Skeletal muscle cell (primary cell): ENCODE measurements around the gene NNMT.

ENCODE experiments used
- DNase-seq: peaks from one replicate; pipeline ENCODE4 v3.0.0-alpha.2; 2010; ENCODE audit warnings: low read depth
- H3K4me3 ChIP-seq: 2 replicates; pipeline ENCODE4 v1.5.1; 2011; ENCODE audit warnings: low read depth, mild to moderate bottlenecking, control low read depth, low read length, moderate library complexity

Gene NNMT

DNA sequence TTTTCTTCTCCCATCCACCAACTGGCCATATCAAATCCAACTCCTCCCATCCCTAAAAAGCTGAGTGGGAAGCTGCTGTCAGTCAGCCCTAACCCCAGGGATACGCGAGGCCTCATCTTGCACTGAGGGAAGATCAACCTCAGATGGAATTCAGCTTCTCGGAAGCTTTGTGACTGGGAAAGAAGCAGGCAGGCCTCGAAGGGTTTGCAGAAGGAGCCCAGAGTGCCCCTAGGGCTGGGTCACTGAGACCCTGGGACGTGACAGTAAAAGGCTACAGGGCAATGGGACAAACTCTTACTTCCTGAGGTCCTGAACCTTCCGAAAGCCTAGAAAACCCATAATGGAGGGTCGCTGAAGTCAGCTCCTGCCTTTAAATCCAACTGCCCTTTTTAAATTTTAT is 34.4 kb upstream of the NNMT start:
- H3K4me3 ChIP-seq: no peak overlapping the region
- no peak for DNase-seq

GRCh38 chr11:114262681-114263512 is 33.3 kb upstream of the NNMT start:
- no peak for DNase-seq

GRCh38 chr11:114263513-114264170 is 32.6 kb upstream of the NNMT start:
- H3K4me3 ChIP-seq: no peak overlapping the region
- DNase-seq: no peak

More at GRCh38 chr11:114262681-114263512, 33.3 kb upstream of the NNMT start:
- no peak overlapping the region for H3K4me3 ChIP-seq

- no peak for DNase-seq
- H3K4me3 ChIP-seq: no peak overlapping the region
These were observed 31.8 kb upstream of the NNMT start for GRCh38 chr11:114264381-114264780.

DNA sequence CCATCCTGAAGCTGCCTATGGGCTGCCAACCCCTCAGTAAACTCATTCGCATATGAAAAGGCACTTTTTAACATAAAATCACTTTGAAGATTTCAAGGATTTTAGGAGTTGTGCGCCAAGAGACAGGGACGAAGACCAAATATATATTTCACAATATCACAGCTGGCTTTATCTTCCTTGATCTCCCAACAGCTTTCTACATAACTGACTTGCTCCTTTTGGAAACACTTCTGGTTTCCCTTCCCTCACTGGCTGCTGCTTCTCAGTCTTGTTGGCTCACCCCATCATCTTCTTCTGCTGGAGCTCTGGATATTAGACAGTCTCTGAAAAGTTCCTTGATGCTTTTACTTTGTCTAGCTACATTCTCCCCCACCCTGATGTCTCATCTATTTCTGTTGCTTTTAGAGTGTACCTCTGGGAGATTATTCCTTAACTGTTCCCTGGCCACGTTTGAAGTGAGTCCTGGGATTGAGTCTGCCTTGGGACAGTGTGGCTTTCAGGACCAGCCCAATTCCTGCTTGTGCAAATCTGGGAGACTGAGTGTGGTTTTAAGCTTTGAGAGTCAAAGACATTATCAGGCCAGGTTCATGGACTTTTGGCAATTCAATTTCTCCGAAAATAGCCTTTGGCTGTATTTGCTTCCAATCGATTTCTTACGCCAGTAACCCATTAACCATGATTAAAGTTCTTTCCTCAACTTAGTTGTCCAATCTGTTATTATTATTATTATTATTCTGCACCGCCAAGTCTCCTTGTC is 30.9 kb upstream of the NNMT start:
- no peak overlapping the region for H3K4me3 ChIP-seq
- no peak for DNase-seq

DNA sequence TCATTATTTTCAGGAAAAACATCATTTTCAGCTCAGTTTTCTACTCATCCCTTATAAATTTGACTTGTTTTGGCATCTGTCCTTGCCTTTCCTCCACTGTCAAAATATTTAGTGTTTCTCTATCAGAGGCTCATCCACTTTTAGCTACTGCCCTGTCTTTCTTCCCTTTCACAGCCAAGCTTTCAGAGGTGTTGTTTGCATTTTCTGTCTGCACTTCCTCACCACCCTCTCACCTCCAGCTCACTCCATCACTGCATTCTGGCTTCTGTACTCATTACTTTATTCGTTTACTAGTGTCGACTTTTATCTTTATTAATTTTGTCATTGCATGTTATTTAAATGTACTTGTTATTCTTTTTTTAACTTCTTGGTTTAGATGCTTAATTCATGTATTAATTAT is 26.7 kb upstream of the NNMT start:
- no peak for DNase-seq

GRCh38 chr11:114270531-114271270 is 25.5 kb upstream of the NNMT start:
- DNase-seq: no peak
- no peak overlapping the region for H3K4me3 ChIP-seq

More for the DNA sequence above, 26.7 kb upstream of the NNMT start:
- no peak overlapping the region for H3K4me3 ChIP-seq

GRCh38 chr11:114271316-114271715 is 24.9 kb upstream of the NNMT start:
- DNase-seq: no peak
- no peak overlapping the region for H3K4me3 ChIP-seq

- H3K4me3 ChIP-seq: no peak overlapping the region
- DNase-seq: no peak
These were observed 23.9 kb upstream of the NNMT start for GRCh38 chr11:114272311-114272710.

DNA sequence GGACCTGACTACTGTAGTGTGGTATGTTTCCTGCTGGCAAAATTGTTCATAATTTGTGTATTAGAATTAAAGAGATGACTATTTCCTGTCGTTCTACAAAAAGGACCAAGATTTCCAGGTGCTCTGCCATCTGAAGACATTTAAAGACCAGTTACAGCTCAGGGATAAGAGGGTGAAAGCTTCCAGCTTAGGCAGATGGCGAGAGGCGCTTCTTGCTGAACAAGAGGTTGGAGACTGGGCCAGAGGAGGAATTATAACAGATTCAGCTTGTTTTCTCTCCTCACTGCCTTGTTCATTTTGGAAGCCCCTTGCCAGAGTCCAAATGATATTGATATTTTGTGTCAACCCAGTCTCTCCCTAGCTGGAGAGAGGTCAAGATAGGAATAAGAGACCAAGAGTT is 23.1 kb upstream of the NNMT start:
- H3K4me3 ChIP-seq: no peak overlapping the region
- no peak for DNase-seq

- no peak for DNase-seq
- H3K4me3 ChIP-seq: no peak overlapping the region
These were observed 22.1 kb upstream of the NNMT start for GRCh38 chr11:114273890-114274635.

DNA sequence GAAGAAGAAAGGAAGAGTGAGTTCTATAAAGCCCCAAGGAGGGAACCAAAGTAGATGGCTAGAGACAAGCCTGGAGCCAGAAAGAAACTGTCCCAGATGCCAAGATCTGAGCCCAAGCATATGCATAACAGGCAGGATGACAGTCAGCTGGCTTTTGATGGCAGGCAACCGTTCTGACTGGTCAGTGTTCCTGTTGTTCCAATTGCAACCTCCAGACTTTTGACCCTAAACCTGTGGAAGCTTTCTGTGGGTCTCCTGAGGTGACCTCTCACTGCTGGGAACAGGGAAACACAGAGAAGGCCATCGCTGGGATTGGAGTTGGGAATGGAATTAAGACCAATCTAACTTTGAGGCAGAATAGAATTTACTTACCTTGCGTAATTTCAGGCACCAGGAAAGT is 21.6 kb upstream of the NNMT start:
- no peak for DNase-seq
- H3K4me3 ChIP-seq: no peak overlapping the region

- no peak overlapping the region for H3K4me3 ChIP-seq
- DNase-seq: no peak
These were observed 20.9 kb upstream of the NNMT start for GRCh38 chr11:114275280-114275679.

- no peak for DNase-seq
- H3K4me3 ChIP-seq: no peak overlapping the region
These were observed 20.1 kb upstream of the NNMT start for GRCh38 chr11:114276077-114276476.

DNA sequence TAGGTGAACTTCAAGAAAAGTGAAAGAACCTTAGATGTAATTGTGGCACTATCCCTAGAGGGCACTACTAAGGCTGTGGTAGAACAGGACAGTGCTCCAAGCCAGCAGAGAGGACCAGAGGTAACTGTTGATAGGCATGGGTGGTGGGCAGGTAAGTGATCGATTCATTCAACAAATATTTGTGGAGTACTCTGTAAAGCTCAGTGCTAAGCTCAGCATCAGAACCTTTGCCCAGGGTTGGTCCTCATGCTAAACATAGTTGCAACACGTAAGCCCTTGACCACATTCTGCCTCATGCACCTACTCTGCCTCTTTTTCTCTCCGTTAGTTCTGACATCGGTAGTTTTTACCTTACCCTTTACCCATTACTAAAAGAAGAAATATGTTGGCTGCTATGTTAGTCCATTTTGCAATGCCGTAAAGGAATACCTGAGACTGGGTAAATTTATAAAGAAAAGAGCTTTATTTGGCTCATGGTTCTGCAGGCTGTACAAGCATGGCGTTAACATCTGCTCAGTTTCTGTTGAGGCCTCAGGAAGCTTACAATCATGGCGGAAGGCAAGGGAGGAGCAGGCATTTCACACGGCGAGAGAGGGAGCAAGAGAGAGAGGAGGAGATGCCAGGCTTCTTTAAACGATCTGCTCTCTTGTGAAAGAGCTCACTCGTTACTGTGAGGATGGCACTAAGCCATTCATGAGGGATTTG is 18.4 kb upstream of the NNMT start:
- no peak overlapping the region for H3K4me3 ChIP-seq
- no peak for DNase-seq

- no peak overlapping the region for H3K4me3 ChIP-seq
- no peak for DNase-seq
These were observed 17.7 kb upstream of the NNMT start for GRCh38 chr11:114278342-114279065.

- H3K4me3 ChIP-seq: no peak overlapping the region
- no peak for DNase-seq
These were observed 16.2 kb upstream of the NNMT start for GRCh38 chr11:114279792-114280546.
